Measurements from ENCODE around the gene RPS25.

RPS25 gene

DNA sequence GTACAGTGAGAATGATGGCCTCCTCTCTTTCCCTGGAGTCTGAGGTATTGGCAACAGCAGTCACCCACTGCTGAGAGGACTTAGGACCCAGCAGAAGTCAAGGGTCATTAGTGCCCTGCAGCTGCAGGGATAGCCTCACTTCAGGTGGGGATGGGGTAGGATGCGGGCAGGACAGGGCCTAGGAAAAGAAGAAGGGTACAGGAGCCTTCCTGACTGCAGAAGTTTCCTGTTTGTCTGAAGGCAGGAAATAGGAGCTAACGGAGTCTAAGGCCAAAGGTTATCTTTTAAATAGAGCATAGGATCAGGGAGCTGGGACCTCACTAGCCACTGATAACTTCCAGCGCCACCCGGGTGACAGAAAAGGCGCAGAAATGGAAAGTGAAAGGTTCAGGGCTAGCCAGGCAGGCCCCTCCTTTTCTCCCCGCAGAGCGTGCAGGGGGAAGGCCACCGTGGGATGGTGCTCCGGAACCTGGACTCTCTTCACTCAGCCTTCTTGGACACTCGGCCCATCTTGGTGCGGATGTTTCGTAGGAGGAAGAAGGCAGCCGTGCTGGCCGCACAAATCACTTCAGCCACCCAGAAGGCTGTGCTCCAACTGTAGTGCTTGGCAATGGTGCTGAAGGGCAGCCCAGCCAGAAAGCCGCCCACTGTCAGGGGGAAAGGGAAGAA lies 6.4 kb upstream of the RPS25 start:
- TF ChIP-seq, protein P1, sequence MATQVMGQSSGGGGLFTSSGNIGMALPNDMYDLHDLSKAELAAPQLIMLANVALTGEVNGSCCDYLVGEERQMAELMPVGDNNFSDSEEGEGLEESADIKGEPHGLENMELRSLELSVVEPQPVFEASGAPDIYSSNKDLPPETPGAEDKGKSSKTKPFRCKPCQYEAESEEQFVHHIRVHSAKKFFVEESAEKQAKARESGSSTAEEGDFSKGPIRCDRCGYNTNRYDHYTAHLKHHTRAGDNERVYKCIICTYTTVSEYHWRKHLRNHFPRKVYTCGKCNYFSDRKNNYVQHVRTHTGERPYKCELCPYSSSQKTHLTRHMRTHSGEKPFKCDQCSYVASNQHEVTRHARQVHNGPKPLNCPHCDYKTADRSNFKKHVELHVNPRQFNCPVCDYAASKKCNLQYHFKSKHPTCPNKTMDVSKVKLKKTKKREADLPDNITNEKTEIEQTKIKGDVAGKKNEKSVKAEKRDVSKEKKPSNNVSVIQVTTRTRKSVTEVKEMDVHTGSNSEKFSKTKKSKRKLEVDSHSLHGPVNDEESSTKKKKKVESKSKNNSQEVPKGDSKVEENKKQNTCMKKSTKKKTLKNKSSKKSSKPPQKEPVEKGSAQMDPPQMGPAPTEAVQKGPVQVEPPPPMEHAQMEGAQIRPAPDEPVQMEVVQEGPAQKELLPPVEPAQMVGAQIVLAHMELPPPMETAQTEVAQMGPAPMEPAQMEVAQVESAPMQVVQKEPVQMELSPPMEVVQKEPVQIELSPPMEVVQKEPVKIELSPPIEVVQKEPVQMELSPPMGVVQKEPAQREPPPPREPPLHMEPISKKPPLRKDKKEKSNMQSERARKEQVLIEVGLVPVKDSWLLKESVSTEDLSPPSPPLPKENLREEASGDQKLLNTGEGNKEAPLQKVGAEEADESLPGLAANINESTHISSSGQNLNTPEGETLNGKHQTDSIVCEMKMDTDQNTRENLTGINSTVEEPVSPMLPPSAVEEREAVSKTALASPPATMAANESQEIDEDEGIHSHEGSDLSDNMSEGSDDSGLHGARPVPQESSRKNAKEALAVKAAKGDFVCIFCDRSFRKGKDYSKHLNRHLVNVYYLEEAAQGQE (IDR thresholded peaks at IDR 0.05; ENCODE audit: insufficient read depth in 1 of 2, low read depth in 2 of 2, low read length in 2 of 2) = no peak
- no peak for TF ChIP-seq FOXP2 (optimal IDR thresholded peaks at IDR 0.05; ENCODE audit: borderline replicate concordance, extremely low read depth, extremely low read length, insufficient read depth)
- TF ChIP-seq TAF1 (IDR thresholded peaks at IDR 0.05; ENCODE audit: borderline replicate concordance, insufficient read depth, low read length) = no peak
- TF ChIP-seq POLR2AphosphoS5 (IDR thresholded peaks at IDR 0.05; ENCODE audit: low read depth, low read length) = no peak
- no peak for TF ChIP-seq SIN3A (IDR thresholded peaks at IDR 0.05; ENCODE audit: borderline replicate concordance, insufficient read depth, low read length)

DNA sequence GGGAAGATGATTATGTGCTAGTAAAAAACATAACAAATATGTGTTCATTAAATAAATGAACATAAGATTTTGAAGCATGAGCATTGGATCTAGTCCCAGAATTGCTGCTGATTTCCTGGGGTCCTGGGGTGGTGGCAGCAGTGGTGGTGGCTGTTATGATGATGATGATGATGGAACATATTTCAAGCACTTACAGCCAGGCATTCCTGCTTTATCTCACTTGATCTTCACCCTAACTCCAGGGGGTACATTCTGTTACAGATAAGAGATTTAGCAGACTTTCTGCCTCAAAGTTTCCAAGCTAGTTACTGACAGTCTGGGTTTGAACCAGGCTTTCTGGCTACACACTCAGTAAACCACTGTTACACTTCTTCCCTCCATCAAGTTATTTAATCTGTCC lies 5.6 kb upstream of the RPS25 start:
- TF ChIP-seq, protein P1 (IDR thresholded peaks at IDR 0.05; ENCODE audit: insufficient read depth in 1 of 2, low read depth in 2 of 2, low read length in 2 of 2) = no peak
- no peak for TF ChIP-seq SIN3A (IDR thresholded peaks at IDR 0.05; ENCODE audit: borderline replicate concordance, insufficient read depth, low read length)
- TF ChIP-seq TAF1 (IDR thresholded peaks at IDR 0.05; ENCODE audit: borderline replicate concordance, insufficient read depth, low read length) = no peak
- TF ChIP-seq FOXP2 (optimal IDR thresholded peaks at IDR 0.05; ENCODE audit: borderline replicate concordance, extremely low read depth, extremely low read length, insufficient read depth) = no peak
- no peak for TF ChIP-seq POLR2AphosphoS5 (IDR thresholded peaks at IDR 0.05; ENCODE audit: low read depth, low read length)

DNA sequence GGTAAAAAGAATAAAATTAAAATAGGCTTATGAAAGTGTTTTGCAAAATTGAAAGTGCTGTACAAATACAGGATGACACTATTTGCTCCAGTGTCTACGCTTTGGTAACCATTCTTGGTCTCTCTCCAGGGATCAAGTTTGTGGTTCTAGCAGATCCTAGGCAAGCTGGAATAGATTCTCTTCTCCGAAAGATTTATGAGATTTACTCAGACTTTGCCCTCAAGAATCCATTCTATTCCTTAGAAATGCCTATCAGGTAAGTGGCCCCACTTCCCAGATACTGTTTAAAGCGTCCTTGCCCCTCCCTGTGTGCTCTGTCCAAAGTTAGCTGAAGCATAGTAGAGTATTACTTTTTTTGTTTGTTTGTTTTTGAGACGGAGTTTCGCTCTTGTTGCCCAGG lies 3.5 kb upstream of the RPS25 start:
- TF ChIP-seq SIN3A (IDR thresholded peaks at IDR 0.05; ENCODE audit: borderline replicate concordance, insufficient read depth, low read length) (no peak), POLR2AphosphoS5 (IDR thresholded peaks at IDR 0.05; ENCODE audit: low read depth, low read length) (no peak; the same call in 1 of the 2 replicates), TAF1 (IDR thresholded peaks at IDR 0.05; ENCODE audit: borderline replicate concordance, insufficient read depth, low read length) (no peak), FOXP2 (optimal IDR thresholded peaks at IDR 0.05; ENCODE audit: borderline replicate concordance, extremely low read depth, extremely low read length, insufficient read depth) (no peak)
- TF ChIP-seq, protein P1 (IDR thresholded peaks at IDR 0.05; ENCODE audit: insufficient read depth in 1 of 2, low read depth in 2 of 2, low read length in 2 of 2) = no peak

DNA sequence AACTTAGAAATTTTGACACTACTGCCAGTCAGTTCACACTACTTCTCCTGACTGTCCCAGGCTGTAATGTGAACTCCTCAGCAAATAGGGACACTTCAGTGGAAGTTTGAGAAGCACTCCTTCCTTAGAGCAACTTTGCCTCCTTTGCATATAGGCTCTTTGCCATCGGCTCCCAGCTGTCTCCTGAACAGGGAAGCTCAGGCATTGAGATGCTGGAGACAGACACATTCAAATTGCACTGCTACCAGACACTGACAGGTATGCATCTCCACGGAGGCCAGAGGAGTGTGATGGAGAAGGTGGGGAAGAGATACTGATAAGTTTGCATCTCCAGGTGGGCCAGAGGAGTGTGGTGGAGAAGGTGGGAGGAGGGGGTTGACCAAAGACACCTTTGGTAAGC lies 1.9 kb upstream of the RPS25 start:
- no peak for TF ChIP-seq SIN3A (IDR thresholded peaks at IDR 0.05; ENCODE audit: borderline replicate concordance, insufficient read depth, low read length)
- TF ChIP-seq POLR2AphosphoS5 (IDR thresholded peaks at IDR 0.05; ENCODE audit: low read depth, low read length) = no peak
- TF ChIP-seq, protein P1 (IDR thresholded peaks at IDR 0.05; ENCODE audit: insufficient read depth in 1 of 2, low read depth in 2 of 2, low read length in 2 of 2) = no peak
- no peak for TF ChIP-seq FOXP2 (optimal IDR thresholded peaks at IDR 0.05; ENCODE audit: borderline replicate concordance, extremely low read depth, extremely low read length, insufficient read depth)
- TF ChIP-seq TAF1 (IDR thresholded peaks at IDR 0.05; ENCODE audit: borderline replicate concordance, insufficient read depth, low read length) = no peak

Data from PFSK-1 (cell line).